Fibroblast of lung (primary cell): Measurements from ENCODE around the gene OR4P4. TPM values are rescaled to one million over a fixed set of nuclear protein-coding genes. Genes with fewer than 3 reads are reported as not detected.

Experiments
- DNase-seq, 2 donors: peaks; one replicate each; pipeline versions ENCODE4 v3.0.0 to v3.0.0-alpha.2; 2010; ENCODE audit warnings: low read depth in 2 of 2
- H2AFZ ChIP-seq: 2 replicates; pipeline ENCODE4 v1.5.1; 2012; ENCODE audit warnings: low read length, control low read depth, inconsistent platforms
- H3K27ac ChIP-seq: 2 replicates; pipeline ENCODE4 v1.5.1; 2011; ENCODE audit warnings: low read length, control low read depth; ENCODE audit not compliant: insufficient read depth
- H3K27me3 ChIP-seq: 2 replicates; pipeline ENCODE4 v1.5.1; 2011; ENCODE audit warnings: mild to moderate bottlenecking, low read length; ENCODE audit not compliant: control insufficient read depth, insufficient read depth
- H3K36me3 ChIP-seq: 2 replicates; pipeline ENCODE4 v1.5.1; 2011; ENCODE audit warnings: low read length; ENCODE audit not compliant: control insufficient read depth, insufficient read depth
- H3K4me1 ChIP-seq: 2 replicates; pipeline ENCODE4 v1.5.1; 2011; ENCODE audit warnings: low read length; ENCODE audit not compliant: control insufficient read depth, insufficient read depth; ENCODE audit errors: extremely low read depth
- H3K4me2 ChIP-seq: 2 replicates; pipeline ENCODE4 v1.5.1; 2011; ENCODE audit warnings: low read length, control low read depth; ENCODE audit not compliant: insufficient read depth; ENCODE audit errors: extremely low read depth
- H3K4me3 ChIP-seq, 4 experiments: fragments of 200-600 bp in 1 of 4; sonication (generic) in 1 of 4; replicated peaks in 1 of 4; 2 replicates each; pipeline ENCODE4 v1.5.1; 2011 to 2016; ENCODE audit warnings: low read length in 4 of 4, low read depth in 3 of 4, mild to moderate bottlenecking in 3 of 4, control low read depth in 2 of 4, inconsistent platforms in 1 of 4, mixed read lengths in 1 of 4; ENCODE audit not compliant: insufficient read depth in 1 of 4; ENCODE audit errors: control extremely low read depth in 1 of 4
- H3K79me2 ChIP-seq: 2 replicates; pipeline ENCODE4 v1.5.1; 2012; ENCODE audit warnings: mild to moderate bottlenecking, low read length, inconsistent platforms; ENCODE audit not compliant: control insufficient read depth, insufficient read depth
- H3K9ac ChIP-seq: 2 replicates; pipeline ENCODE4 v1.5.1; 2011; ENCODE audit warnings: mild to moderate bottlenecking, low read length, control low read depth; ENCODE audit not compliant: insufficient read depth
- H3K9me3 ChIP-seq: 2 replicates; pipeline ENCODE4 v1.5.1; 2012; ENCODE audit warnings: low read depth, low read length; ENCODE audit not compliant: control insufficient read depth, insufficient read depth
- H4K20me1 ChIP-seq: 2 replicates; pipeline ENCODE4 v1.5.1; 2011; ENCODE audit warnings: low read length; ENCODE audit not compliant: control insufficient read depth, insufficient read depth; ENCODE audit errors: extremely low read depth
- EZH2 ChIP-seq: IDR thresholded peaks from 2 replicates; pipeline ENCODE4 v1.5.1; 2012; ENCODE audit warnings: low read length, control low read depth, mild to moderate bottlenecking; ENCODE audit errors: missing control alignments
- polyA plus RNA-seq, 2 donors: library from polyadenylated mRNA; depleted of rRNA in 1 of 2; stranded (reverse) in 1 of 2; unstranded in 1 of 2; fragments of >200 nt; gene quantifications; 2 replicates each; pipeline ENCODE4 v1.2.1, GENCODE V29; 2011 to 2012; ENCODE audit warnings: missing spikeins in 1 of 2
- total RNA-seq: library from RNA; depleted of rRNA; stranded (reverse); fragments of >200 nt; gene quantifications from 2 replicates; pipeline ENCODE4 v1.2.1, GENCODE V29; 2014
- TF ChIP-seq, protein P1 (sequence below), 2 donors: IDR thresholded peaks in 1 of 2; conservative IDR thresholded peaks in 1 of 2; 1 replicate in 1 of 2; 2 replicates in 1 of 2; pipeline ENCODE4 v1.5.1; 2011 to 2012; ENCODE audit warnings: low read length in 2 of 2, control low read depth in 1 of 2, inconsistent platforms in 1 of 2, low read depth in 1 of 2, mild to moderate bottlenecking in 1 of 2

The OR4P4 gene
- total and polyA plus RNA-seq, 2 donors (not counting 1 experiment from before 2014, with no cell fraction given) = not detected

DNA sequence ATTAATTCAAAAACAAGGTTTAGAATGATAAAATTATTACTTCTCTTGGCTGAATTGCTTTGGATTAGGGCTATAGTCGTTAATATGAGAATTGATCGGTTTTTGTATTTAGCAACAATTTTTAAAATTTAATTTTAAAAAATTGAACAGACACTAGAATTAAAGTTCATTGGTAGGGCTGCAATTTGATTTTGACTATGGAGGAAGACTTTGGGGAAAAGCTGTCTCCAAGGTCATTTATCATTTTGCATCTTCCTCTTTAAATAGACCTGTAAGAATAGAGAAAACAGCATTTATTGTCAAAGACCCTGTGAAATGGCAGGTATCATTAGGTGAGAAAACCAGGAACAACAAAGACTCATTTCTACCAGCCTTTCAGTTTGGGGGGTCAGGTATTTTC is 13.1 kb downstream of the OR4P4 start, which contains the start of gene OR4S2:
Gene OR4S2 (plus strand): TSS at position 301 of the 400 bp plus-strand sequence. CDS start 2,577 bp downstream, outside the sequence.
- no peak for DNase-seq
- TF ChIP-seq EZH2 = no peak
- TF ChIP-seq, protein P1, sequence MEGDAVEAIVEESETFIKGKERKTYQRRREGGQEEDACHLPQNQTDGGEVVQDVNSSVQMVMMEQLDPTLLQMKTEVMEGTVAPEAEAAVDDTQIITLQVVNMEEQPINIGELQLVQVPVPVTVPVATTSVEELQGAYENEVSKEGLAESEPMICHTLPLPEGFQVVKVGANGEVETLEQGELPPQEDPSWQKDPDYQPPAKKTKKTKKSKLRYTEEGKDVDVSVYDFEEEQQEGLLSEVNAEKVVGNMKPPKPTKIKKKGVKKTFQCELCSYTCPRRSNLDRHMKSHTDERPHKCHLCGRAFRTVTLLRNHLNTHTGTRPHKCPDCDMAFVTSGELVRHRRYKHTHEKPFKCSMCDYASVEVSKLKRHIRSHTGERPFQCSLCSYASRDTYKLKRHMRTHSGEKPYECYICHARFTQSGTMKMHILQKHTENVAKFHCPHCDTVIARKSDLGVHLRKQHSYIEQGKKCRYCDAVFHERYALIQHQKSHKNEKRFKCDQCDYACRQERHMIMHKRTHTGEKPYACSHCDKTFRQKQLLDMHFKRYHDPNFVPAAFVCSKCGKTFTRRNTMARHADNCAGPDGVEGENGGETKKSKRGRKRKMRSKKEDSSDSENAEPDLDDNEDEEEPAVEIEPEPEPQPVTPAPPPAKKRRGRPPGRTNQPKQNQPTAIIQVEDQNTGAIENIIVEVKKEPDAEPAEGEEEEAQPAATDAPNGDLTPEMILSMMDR (conservative IDR thresholded peaks at IDR 0.05 in 1 of 2, IDR thresholded peaks at IDR 0.05 in 1 of 2; ENCODE audit: low read depth in 1 of 2, low read length in 2 of 2) = no peak
- Histone ChIP-seq H3K36me3 (no peaks in the 10 kb centered on the region), H4K20me1 (no peaks in the 10 kb centered on the region), H2AFZ (no peak within 1 kb of the TSS), H3K27ac (no peak within 1 kb of the TSS), H3K4me3 (no peak within 1 kb of the TSS), H3K9me3 (no peaks in the 10 kb centered on the region), H3K27me3 (no peaks in the 10 kb centered on the region), H3K4me2 (no peak within 1 kb of the TSS), H3K9ac (no peak within 1 kb of the TSS), H3K79me2 (no peaks in the 10 kb centered on the region), H3K4me1 (no peaks in the 10 kb centered on the region)

DNA sequence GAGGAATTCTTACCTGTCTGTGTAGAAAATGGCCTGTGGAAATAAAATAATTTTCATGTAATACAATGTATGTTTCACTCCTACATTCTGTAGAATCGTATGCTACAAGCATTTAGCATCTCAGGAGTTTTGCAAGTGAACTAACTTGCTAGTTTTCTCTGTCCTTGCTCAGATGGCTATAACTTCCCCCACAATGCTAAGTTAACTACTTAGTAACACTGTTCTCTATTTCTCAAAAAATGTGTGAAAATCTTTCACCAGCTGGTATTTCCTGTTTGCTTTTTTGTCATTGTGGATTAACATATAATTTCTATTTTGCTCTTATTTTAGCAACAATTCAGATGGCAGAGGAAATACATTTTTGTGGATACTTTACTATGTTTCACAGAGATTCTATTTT is 17.6 kb downstream of the OR4P4 start:
- Histone ChIP-seq H3K4me2 (no peak overlapping the region), H3K9ac (no peak overlapping the region), H3K4me3 (no peak overlapping the region), H4K20me1 (no peaks in the 10 kb centered on the region), H2AFZ (no peak overlapping the region), H3K9me3 (no peaks in the 10 kb centered on the region), H3K4me1 (no peaks in the 10 kb centered on the region), H3K27me3 (no peaks in the 10 kb centered on the region), H3K79me2 (no peaks in the 10 kb centered on the region), H3K36me3 (no peaks in the 10 kb centered on the region), H3K27ac (no peak overlapping the region)
- DNase-seq = no peak
- TF ChIP-seq, protein P1 (conservative IDR thresholded peaks at IDR 0.05 in 1 of 2, IDR thresholded peaks at IDR 0.05 in 1 of 2; ENCODE audit: low read depth in 1 of 2, low read length in 2 of 2) = no peak
- no peak for TF ChIP-seq EZH2

DNA sequence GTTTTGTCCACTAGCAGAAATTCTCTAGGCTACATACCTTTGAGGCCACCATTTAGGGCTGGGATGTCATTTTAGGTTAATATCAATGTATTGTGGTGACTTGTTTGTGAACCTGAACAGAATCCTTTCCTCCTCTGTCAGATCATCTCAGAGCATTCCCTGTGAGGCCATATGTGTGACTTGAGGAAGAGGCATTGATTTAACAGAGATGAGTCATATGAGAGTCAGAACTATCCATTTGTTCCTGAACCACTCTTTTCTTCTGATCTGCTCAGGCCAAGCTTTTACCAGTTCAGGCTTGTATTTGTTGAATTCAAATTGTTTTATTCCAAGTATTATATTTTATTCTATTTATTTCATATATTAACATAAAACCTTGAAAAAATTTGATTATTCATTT is 20.2 kb downstream of the OR4P4 start:
- H3K4me3 ChIP-seq = no peak overlapping the region

More for the DNA sequence above, 20.2 kb downstream of the OR4P4 start:
- H3K27ac ChIP-seq = no peak overlapping the region
- no peaks in the 10 kb centered on the region for H3K36me3 ChIP-seq
- H3K79me2 ChIP-seq = no peaks in the 10 kb centered on the region
- H3K4me2 ChIP-seq = no peak overlapping the region
- H3K4me1 ChIP-seq = no peaks in the 10 kb centered on the region
- H3K9me3 ChIP-seq = no peaks in the 10 kb centered on the region
- H3K27me3 ChIP-seq = no peaks in the 10 kb centered on the region
- no peak for DNase-seq
- no peak overlapping the region for H3K9ac ChIP-seq
- TF ChIP-seq, protein P1 (conservative IDR thresholded peaks at IDR 0.05 in 1 of 2, IDR thresholded peaks at IDR 0.05 in 1 of 2; ENCODE audit: low read depth in 1 of 2, low read length in 2 of 2) = no peak
- no peak for TF ChIP-seq EZH2
- H2AFZ ChIP-seq = no peak overlapping the region
- H4K20me1 ChIP-seq = no peaks in the 10 kb centered on the region
